GM21515 (cell line): Measurements from ENCODE around the gene POU6F1.
A peak's percentile ranks its signal among the peaks of the same experiment; 100 is the strongest.
"Not testable (repeated sequence)": the region's sequence is repeated elsewhere in the genome, so short reads cannot be mapped to it uniquely, and the experiment has no call there.

Experiments used
- ATAC-seq: cut with Tn5 transposase; IDR thresholded peaks from one replicate; pipeline ENCODE4 v1.9.1; 2021; ENCODE audit not compliant: unreplicated experiment

The POU6F1 gene

GRCh38 chr12:51217968-51218606, at the start of gene POU6F1:
POU6F1 (minus strand) TSS chr12:51218062; CDS start chr12:51206836, 11,226 bp downstream.
- no peak for ATAC-seq

DNA sequence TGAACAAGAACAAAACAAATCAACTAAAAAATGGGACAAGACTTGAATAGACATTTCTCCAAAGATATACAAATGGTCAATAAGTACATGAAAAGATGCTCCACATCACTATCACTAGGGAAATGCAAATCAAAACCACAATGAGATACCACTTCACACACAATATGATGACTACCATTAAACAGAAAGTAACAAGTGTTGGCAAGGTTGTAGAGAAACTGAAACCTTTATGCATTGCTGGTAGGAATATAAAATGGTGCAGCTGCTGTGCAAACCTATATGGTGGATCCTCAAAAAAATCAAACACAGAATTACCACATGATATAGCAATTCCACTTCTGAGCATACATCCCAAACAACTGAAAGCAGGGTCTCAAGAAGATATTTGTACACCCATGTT, 47.2 kb upstream of the POU6F1 start:
- ATAC-seq = no peak

DNA sequence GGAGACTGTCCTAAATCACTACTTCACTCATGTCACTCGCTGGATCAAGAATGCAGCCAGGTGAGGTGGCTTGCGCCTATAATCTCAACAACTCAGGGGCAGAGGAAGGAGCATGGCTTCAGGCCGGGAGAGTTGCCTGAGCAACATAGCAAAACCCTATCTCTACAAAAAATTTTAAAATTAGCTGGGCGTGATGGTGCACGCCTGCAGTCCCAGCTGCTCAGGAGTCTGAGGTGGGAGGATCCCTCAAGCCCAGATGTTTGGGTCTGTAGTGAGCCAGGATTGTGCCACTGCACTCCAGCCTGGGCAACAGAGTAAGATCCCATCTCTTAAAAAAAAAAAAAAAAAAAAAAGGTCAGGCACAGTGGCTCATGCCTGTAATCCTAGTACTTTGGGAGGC, 46.4 kb upstream of the POU6F1 start:
- no peak for ATAC-seq

GRCh38 chr12:51263341-51263740, 45.5 kb upstream of the POU6F1 start:
- no peak for ATAC-seq

GRCh38 chr12:51262758-51263177, 44.9 kb upstream of the POU6F1 start:
- no peak for ATAC-seq

DNA sequence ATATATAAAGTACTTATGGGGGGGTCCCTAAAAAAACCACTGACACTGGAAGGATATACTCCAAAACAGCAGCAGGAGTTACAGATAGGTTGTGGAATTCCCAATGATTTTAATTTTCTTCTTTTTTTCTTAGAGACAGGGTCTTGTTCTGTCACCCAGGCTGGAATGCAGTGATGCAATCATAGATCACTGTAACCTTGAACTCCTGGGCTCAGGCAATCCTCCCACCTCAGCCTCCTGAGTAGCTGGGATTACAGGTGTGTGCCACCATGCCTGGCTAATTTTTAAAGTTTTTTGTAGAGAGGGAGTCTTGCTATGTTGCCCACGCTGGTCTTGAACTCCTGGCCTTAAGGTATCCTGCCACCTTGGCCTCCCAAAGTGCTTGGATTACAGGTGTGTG, 41.7 kb upstream of the POU6F1 start:
- not testable (repeated sequence) for ATAC-seq

GRCh38 chr12:51254536-51254935, 36.7 kb upstream of the POU6F1 start:
- no peak for ATAC-seq

DNA sequence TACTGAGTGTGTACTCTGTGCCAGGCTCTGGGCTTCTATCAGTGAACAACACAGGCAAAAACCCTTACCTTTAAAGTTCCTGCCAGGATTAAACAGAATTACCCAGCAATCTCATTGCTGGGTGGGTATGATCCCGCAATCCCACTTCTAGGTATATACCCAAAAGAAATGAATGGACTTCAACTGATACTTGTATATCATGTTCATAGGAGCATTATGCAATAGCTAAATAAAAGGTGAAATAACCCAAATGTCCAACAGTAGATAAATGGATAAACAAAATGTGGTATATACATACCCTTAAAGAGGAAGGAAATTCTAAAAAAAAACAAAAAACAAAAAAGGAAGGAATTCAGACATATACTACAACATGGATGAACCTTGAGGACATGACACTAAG, 35.4 kb upstream of the POU6F1 start:
- ATAC-seq = no peak

DNA sequence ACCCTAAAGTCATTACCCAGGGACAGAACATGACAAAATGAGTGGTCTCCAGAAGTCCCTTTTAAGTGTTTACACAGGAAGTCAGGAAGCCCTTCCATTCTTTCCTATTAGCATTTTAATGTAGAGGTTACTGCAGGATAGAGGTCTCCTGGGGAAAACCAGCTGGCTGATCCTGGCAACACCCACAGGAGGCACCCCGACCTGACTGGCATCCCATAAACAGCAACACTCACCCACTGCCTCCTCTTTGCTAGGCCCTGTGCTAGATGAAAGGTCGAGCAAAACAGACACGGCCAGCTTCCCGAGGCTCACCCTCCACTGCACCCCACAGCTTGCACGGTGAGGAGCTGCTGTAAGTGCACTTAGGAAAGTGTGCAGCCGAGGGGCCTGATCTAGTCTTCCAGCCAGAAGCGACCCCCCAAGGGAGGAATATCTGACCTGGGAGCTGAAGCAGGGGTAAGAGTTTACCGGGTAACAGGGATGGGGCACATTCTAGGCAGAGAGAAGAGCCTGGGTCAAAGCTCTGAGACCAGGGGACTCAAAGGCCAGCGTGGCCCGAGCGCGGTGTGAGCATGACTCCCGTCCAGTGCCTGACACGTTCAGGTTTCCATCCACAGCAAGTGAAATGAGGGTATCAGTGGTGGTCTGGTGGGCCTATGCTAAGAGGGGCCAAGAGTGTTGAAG, 29.8 kb upstream of the POU6F1 start:
- no peak for ATAC-seq

- no peak for ATAC-seq
Measured at GRCh38 chr12:51246254-51246853, 28.5 kb upstream of the POU6F1 start.

DNA sequence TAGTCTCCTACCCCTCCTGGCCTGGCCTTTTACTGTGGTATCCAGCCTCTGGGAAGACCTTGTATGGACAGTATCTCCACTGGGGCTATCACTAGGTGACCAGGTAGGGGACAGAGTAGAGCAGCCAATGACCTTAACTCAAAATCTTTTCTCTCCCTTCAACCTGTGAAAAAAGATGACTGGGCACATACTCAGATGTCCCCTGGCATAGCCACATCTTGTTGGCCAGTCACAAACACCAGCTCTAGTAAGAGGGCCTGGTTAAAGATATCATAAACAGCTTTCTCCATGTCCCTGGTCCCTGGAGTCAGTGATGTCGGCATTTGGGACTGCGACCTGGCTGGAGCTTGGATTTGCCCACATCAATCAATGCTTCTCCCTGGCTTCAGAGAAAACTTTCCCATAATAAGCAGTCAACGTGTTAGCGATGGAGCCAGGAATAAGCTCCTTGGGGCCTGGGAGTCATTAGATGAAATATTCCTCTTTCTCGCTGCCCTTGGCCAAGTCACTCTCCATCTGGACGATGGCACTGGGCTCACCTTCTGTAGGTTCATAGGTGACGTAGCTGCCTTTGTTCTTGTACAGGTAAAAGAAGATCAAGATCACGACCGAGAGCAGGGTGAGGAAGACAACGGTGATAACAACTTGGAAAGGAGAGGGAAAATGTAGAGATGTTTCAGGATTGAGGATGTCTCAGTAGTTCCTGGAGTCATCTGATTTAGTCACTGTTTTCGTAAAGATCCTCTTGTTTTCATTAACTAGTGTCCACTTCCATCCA, 27.8 kb upstream of the POU6F1 start:
- ATAC-seq = no peak

GRCh38 chr12:51244269-51244668, 26.4 kb upstream of the POU6F1 start:
- no peak for ATAC-seq

DNA sequence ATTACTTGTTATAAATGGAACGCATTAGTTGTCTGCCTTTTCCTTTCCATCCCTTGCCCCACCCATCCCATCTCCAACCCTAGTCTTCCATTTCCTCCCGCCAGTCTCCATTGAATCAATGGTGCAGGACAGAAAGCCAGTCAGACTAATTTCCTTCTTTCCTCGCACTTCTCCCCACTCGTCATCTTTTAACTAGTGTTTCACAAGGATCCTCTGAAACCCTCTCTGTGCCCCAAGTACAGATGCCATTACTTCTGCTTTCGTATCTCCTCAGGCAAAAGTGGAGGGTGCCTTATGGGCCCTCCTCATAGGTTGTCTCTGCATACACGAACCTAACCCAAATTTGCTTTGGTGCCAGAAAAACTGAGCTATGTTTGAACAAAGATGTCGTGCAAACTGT, 25.0 kb upstream of the POU6F1 start:
- ATAC-seq = no peak

DNA sequence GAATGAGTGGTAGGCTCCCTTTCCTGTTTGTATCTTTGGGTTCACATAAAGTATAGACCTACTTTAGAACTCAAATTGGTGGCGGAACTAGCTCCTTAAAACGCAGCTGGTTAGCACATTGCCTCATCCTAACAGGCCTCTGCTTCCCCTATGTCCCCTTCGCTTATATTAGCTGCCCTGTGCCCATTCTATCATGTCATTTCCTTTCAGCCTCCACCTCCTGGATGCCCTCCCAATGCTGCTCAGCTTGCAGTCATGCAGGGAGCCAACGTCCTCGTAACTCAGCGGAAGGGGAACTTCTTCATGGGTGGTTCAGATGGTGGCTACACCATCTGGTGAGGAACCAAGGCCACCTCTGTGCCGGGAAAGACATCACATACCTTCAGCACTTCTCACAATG, 24.3 kb upstream of the POU6F1 start:
- ATAC-seq = no peak

DNA sequence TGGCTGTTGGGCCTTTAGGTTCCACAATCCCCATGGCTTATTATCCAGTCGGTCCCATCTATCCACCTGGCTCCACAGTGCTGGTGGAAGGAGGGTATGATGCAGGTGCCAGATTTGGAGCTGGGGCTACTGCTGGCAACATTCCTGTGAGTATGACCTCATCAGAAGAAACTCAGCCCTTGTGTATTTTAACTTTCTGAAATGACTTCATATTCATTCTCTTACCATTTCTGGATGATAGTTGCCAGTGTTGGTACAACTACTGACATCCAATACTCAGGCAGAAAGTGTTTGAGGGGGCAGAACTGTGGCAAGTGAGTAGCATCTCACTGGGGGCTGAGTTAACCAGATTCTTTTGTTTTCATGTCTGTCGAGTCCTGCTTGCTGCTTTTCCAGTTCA, 23.1 kb upstream of the POU6F1 start:
- ATAC-seq = no peak

DNA sequence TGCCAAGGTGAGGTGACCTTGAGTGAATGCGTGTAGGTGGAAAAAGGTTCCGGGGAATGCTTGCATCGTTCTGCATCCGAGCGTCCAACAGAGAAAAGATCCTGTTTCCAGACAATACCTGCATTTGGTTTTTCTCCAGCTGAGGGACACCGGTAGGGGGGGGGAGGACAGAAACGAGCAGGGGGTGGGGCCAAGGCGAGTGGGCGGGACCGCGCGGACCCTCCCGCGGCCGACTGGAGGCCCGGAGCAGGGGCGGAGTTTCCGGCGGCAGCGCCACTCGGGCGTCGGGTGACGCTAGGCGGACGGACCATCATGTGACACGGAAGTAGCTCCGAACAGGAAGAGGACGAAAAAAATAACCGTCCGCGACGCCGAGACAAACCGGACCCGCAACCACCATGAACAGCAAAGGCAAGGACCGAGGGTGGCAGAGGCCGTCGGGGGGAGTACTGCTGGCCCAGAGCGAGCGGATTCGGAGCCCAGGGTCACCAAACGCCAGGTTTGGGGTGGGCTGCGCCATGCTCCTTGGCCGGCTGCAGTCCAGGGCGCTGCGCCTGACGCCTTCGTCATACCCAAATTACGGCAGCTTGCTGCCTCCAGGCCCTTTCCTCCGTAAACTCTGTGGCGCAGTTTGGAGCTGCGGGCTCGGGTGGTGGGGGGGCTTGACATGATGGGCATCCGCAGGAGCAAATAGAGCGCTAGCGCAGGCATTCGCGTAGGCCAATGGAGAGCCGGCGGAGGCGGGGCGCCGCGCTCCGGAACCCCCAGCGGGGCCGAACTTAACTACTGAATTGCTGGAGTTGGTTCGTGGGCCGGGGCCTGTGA, 20.9 kb upstream of the POU6F1 start, which contains the start of gene DAZAP2:
Gene DAZAP2 (plus strand): TSS at position 317 of the 825 bp plus-strand sequence. CDS start 82 bp downstream, at position 399.
- peak; percentile 86 for ATAC-seq

GRCh38 chr12:51238037-51238509, 20.2 kb upstream of the POU6F1 start:
- peak; percentile 10 for ATAC-seq

GRCh38 chr12:51234530-51234929, 16.7 kb upstream of the POU6F1 start:
- no peak for ATAC-seq

GRCh38 chr12:51232642-51233041, 14.8 kb upstream of the POU6F1 start:
- no peak for ATAC-seq

DNA sequence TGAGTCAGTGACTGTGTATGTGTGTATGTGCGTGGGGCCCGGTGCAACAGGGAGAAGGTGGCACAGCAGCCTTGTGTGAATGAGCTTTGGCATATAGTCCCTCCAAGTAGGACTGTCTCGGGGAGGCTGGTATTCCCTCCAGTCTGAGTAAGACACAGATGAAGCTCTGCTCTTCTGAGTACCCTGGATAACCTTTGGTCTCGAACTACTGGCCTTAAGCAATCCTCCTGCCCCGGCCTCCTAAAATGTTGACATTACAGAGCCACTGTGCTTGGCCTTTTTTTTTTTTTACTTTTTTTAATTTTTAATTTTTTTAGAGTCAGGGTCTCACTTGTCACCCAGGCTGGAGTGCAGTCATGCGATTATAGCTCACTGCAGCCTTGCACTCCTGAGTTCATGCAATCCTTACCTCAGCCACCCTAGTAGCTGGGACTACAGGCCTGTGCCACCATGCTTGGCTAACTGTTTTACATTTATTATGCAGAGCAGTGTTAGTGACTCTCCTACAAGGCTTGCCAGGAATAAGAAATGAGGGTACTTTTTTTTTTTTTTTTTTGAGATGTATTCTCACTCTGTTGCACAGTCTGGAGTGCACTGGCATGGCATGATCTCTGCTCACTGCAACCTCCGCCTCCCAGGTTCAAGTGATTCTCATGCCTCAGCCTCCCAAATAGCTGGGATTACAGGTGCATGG, 11.4 kb upstream of the POU6F1 start:
- ATAC-seq = no peak
